K562 (cell line): Measurements from ENCODE around the gene NUDT22. TPM values are rescaled to one million over a fixed set of nuclear protein-coding genes. Genes with fewer than 3 reads are reported as not detected.

Source experiments
- DMBX1 ChIP-seq: fragments of 250-450 bp; sonication (Bioruptor Pico); IDR thresholded peaks from 2 replicates; pipeline ENCODE4 v1.8.0; 2022; ENCODE audit warnings: inconsistent platforms, mild to moderate bottlenecking, moderate library complexity, borderline replicate concordance
- GABPA ChIP-seq: fragments of 200-800 bp; sonication (Bioruptor generic); conservative IDR thresholded peaks from 2 replicates; pipeline ENCODE4 v1.6.1; 2016; ENCODE audit warnings: low read depth, missing genetic modification characterization, missing compliant biosample characterization
- KLF10 ChIP-seq: fragments of 250-450 bp; sonication (Bioruptor Pico); IDR thresholded peaks from 2 replicates; pipeline ENCODE4 v1.6.1; 2021; ENCODE audit warnings: matching md5 sums
- PATZ1 ChIP-seq: fragments of 250-450 bp; sonication (Bioruptor Pico); IDR thresholded peaks from 2 replicates; pipeline ENCODE4 v1.5.0; 2020; ENCODE audit warnings: mild to moderate bottlenecking, borderline replicate concordance
- RBBP5 ChIP-seq: fragments of 200-600 bp; sonication (generic); IDR thresholded peaks from 2 replicates; pipeline ENCODE4 v1.6.1; 2012; ENCODE audit warnings: borderline replicate concordance, mild to moderate bottlenecking, low read length, control low read depth, inconsistent platforms; ENCODE audit not compliant: insufficient read depth, poor library complexity, severe bottlenecking
- RBM25 ChIP-seq: fragments of 200-400 bp; formaldehyde crosslinking; IDR thresholded peaks from 2 replicates; pipeline ENCODE4 v1.6.1; 2018; ENCODE audit warnings: low read length, low read depth, moderate library complexity; ENCODE audit not compliant: severe bottlenecking
- THAP7 ChIP-seq: fragments of 250-450 bp; sonication (Bioruptor Pico); IDR thresholded peaks from 2 replicates; pipeline ENCODE4 v1.5.0; 2021
- polyA plus RNA-seq, 8 experiments: library from polyadenylated mRNA; depleted of rRNA in 4 of 8; stranded (reverse) in 5 of 8; unstranded in 3 of 8; fragments of >200 nt; fragmentation: Nextera tagmentation in 2 of 8; fragmentation: Illumina TruSeq in 1 of 8; extraction: Ambion mirVana in 2 of 8; extraction: Trizol in 1 of 8; gene quantifications; 2 replicates each; pipeline versions ENCODE4 v1.2.1 to v1.2.3, GENCODE V29; 2011 to 2014; ENCODE audit warnings: inconsistent platforms in 1 of 8, missing spikeins in 1 of 8
- total RNA-seq, 7 experiments: library from RNA; depleted of rRNA in 6 of 7; stranded (reverse); fragments of >200 nt in 6 of 7; fragmentation: Illumina TruSeq in 2 of 7; extraction: Trizol in 2 of 7; gene quantifications; 2 replicates each; pipeline versions ENCODE4 v1.2.1 to v1.2.3, GENCODE V29; 2011 to 2021; ENCODE audit warnings: low replicate concordance in 1 of 7
- TF ChIP-seq, protein P1 (sequence below), 2 experiments: fragments of 450-650 bp; IDR thresholded peaks; 2 replicates each; pipeline ENCODE4 v1.6.1; 2016

Gene NUDT22
- total and polyA plus RNA-seq, 9 of the 15 experiments (the other 6 are each of a cell fraction or from before 2014, with no cell fraction given), result 6.3 to 92.6 (median 37.4) TPM

- TF ChIP-seq PATZ1, result no peak
- TF ChIP-seq DMBX1, result no peak
- no peak for TF ChIP-seq KLF10
- no peak for TF ChIP-seq GABPA (tag)
- no peak for TF ChIP-seq RBBP5
- TF ChIP-seq, protein P1, sequence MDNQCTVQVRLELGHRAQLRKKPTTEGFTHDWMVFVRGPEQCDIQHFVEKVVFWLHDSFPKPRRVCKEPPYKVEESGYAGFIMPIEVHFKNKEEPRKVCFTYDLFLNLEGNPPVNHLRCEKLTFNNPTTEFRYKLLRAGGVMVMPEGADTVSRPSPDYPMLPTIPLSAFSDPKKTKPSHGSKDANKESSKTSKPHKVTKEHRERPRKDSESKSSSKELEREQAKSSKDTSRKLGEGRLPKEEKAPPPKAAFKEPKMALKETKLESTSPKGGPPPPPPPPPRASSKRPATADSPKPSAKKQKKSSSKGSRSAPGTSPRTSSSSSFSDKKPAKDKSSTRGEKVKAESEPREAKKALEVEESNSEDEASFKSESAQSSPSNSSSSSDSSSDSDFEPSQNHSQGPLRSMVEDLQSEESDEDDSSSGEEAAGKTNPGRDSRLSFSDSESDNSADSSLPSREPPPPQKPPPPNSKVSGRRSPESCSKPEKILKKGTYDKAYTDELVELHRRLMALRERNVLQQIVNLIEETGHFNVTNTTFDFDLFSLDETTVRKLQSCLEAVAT (IDR thresholded peaks at IDR 0.05), result no peak
- no peak for TF ChIP-seq THAP7
- peak; percentile 20 for TF ChIP-seq RBM25
- TF ChIP-seq, all 486 proteins: peak for 4
These were observed 3.4 kb upstream of the NUDT22 start (continued) for GRCh38 chr11:64222651-64223000.
